ENCODE measurements around the gene ALDH6A1. TPM values are rescaled to one million over a fixed set of nuclear protein-coding genes. Genes with fewer than 3 reads are reported as not detected.

The ALDH6A1 gene
- polyA plus RNA-seq, 3 donors: 2.5 to 15.1 (median 8.8) TPM

DNA sequence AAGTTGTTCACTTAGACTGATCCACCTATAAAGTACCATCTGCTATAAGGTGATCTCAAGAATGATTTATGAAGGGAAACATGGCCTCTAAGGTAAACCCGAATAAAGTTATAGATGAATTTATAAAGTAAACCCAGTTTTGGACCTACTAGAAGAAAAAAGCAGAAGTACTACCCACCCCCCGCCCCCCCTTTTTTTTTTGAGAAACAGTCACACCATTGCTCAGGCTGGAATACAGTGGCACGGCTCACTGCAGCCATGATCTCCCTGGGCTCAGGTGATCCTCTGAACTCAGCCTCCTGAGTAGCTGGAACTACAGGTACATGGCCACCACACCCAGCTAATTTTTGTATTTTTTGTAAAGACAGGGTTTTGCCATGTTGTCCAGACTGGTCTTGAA is 69.1 kb downstream of the ALDH6A1 start:
- peaks cover 11 to 15% of the 10 kb centered on the region in 2 donors for H3K4me1 ChIP-seq (ENCODE audit: control insufficient read depth in 1 of 2, insufficient read depth in 2 of 2, low read length in 2 of 2)
- no peak overlapping the region for H3K4me2 ChIP-seq (replicated peaks; ENCODE audit: extremely low read depth, low read length, poor library complexity, severe bottlenecking)
- Mint-ChIP-seq H3K27me3 (ENCODE audit: low read depth in 3 of 3) (no peaks in the 10 kb centered on the region), H3K36me3 (peaks cover 5 to 15% of the 10 kb centered on the region in 2 donors), H3K4me3 (no peak overlapping the region), H3K27ac (peak overlapping the region in 2 of 7 donors; percentile 15 to 48), H3K9me3 (peaks cover 0 to 2% (median 0%) of the 10 kb centered on the region in 7 donors), H3K4me1 (peaks cover 15% of the 10 kb centered on the region)
- no peaks in the 10 kb centered on the region for H3K9me3 ChIP-seq (replicated peaks in 1 of 2; ENCODE audit: control insufficient read depth in 1 of 2, insufficient read depth in 1 of 2, low read length in 2 of 2)
- no peak for TF ChIP-seq CTCF (IDR thresholded peaks at IDR 0.05)
- H3K4me3 ChIP-seq (replicated peaks in 1 of 3; ENCODE audit: low read depth in 2 of 3, low read length in 3 of 3): no peak overlapping the region
- no peaks in the 10 kb centered on the region for H3K27me3 ChIP-seq (ENCODE audit: control insufficient read depth in 2 of 2, insufficient read depth in 2 of 2, low read length in 2 of 2)
- H2AFZ ChIP-seq (ENCODE audit: insufficient read depth, low read depth, low read length, poor library complexity, severe bottlenecking): no peak overlapping the region
- peaks cover 0 to 9% of the 10 kb centered on the region in 2 donors for H3K36me3 ChIP-seq (replicated peaks in 1 of 2; ENCODE audit: control insufficient read depth in 1 of 2, insufficient read depth in 2 of 2, low read length in 2 of 2)
- intact Hi-C loops (cut with micrococcal nuclease): loop anchor here (5.0 to 10.0 kb wide), 3 partner anchors 63 to 290 kb away; partner anchors contain the start of genes COQ6 (in 1 of the 2) and FAM161B (in 1 of the 2)
- no CpG with 5 or more reads among the region's 3 CpGs for WGBS (ENCODE audit: insufficient coverage)
- DNase-seq: peak in 2 of 3 donors; percentile 12 to 29
- no peaks in the 10 kb centered on the region for H3K79me2 ChIP-seq (ENCODE audit: insufficient read depth, low read length)
- no peak overlapping the region for H3K9ac ChIP-seq (ENCODE audit: insufficient read depth, low read length, poor library complexity, severe bottlenecking)
- no peaks in the 10 kb centered on the region for H4K20me1 ChIP-seq (ENCODE audit: insufficient read depth, low read length)
- no peak overlapping the region for H3K27ac ChIP-seq (ENCODE audit: low read depth in 1 of 2, low read length in 2 of 2)

- Histone ChIP-seq H3K79me2 (ENCODE audit: insufficient read depth, low read length) (no peaks in the 10 kb centered on the region), H3K27ac (ENCODE audit: low read depth in 1 of 2, low read length in 2 of 2) (no peak overlapping the region), H3K27me3 (ENCODE audit: control insufficient read depth in 2 of 2, insufficient read depth in 2 of 2, low read length in 2 of 2) (no peaks in the 10 kb centered on the region), H3K4me2 (replicated peaks; ENCODE audit: extremely low read depth, low read length, poor library complexity, severe bottlenecking) (no peak overlapping the region), H3K9ac (ENCODE audit: insufficient read depth, low read length, poor library complexity, severe bottlenecking) (no peak overlapping the region), H3K9me3 (replicated peaks in 1 of 2; ENCODE audit: control insufficient read depth in 1 of 2, insufficient read depth in 1 of 2, low read length in 2 of 2) (no peaks in the 10 kb centered on the region), H3K4me3 (replicated peaks in 1 of 3; ENCODE audit: low read depth in 2 of 3, low read length in 3 of 3) (no peak overlapping the region), H2AFZ (ENCODE audit: insufficient read depth, low read depth, low read length, poor library complexity, severe bottlenecking) (no peak overlapping the region), H4K20me1 (ENCODE audit: insufficient read depth, low read length) (no peaks in the 10 kb centered on the region), H3K4me1 (ENCODE audit: control insufficient read depth in 1 of 2, insufficient read depth in 2 of 2, low read length in 2 of 2) (peaks cover 6 to 9% of the 10 kb centered on the region in 2 donors), H3K36me3 (replicated peaks in 1 of 2; ENCODE audit: control insufficient read depth in 1 of 2, insufficient read depth in 2 of 2, low read length in 2 of 2) (peaks cover 0 to 15% of the 10 kb centered on the region in 2 donors)
- Mint-ChIP-seq H3K27ac (peak overlapping the region in 2 of 7 donors; percentile 27 to 69), H3K27me3 (ENCODE audit: low read depth in 3 of 3) (no peaks in the 10 kb centered on the region), H3K9me3 (peaks cover 0 to 2% (median 0%) of the 10 kb centered on the region in 7 donors), H3K4me1 (peaks cover 13% of the 10 kb centered on the region), H3K4me3 (no peak overlapping the region), H3K36me3 (peaks cover 12 to 18% of the 10 kb centered on the region in 2 donors)
- WGBS (ENCODE audit: insufficient coverage): 100% methylated on average over 1 of the region's 1 CpG
- TF ChIP-seq CTCF (IDR thresholded peaks at IDR 0.05): no peak
- DNase-seq: peak in 1 of 3 donors; percentile 31
- intact Hi-C loops (cut with micrococcal nuclease): loop anchor here (10.0 kb wide), 2 partner anchors 69 to 289 kb away; no protein-coding TSS in a partner anchor
These were observed 70.0 kb downstream of the ALDH6A1 start for GRCh38 chr14:74014299-74014698.

Data from CD14-positive monocyte (primary cell).